CD4-positive, alpha-beta T cell (primary cell): ENCODE data around the gene ADAM10. TPM values are rescaled to one million over a fixed set of nuclear protein-coding genes. Genes with fewer than 3 reads are reported as not detected.

Source experiments
- ATAC-seq: fragments of 200-7000 bp; cut with Tn5 transposase; one replicate; pipeline ENCODE4 v1.10.0; 2022; ENCODE audit warnings: mild to moderate bottlenecking; ENCODE audit not compliant: poor library complexity
- CTCF ChIA-PET: fragments of 350-600 bp; sonication (Branson Sonifier 250); formaldehyde crosslinking; loops from one replicate; lab custom pipeline; 2021; ENCODE audit warnings: antibody characterized with exemption, inconsistent platforms; lab: Charles Lee
- POLR2A ChIA-PET: fragments of 350-600 bp; sonication (Branson Sonifier 250); formaldehyde crosslinking; loops from one replicate; lab custom pipeline; 2021; ENCODE audit warnings: antibody characterized with exemption, inconsistent platforms; lab: Charles Lee
- DNase-seq, 14 experiments: peaks; one replicate each; pipeline ENCODE4 v3.0.0-alpha.2; 2013 to 2020; ENCODE audit warnings: mixed read lengths in 2 of 14
- H3K27ac ChIP-seq, 2 donors: one replicate each; pipeline versions ENCODE4 v1.5.1 to v1.7.0; 2013; ENCODE audit warnings: low read length in 2 of 2, low read depth in 1 of 2, mild to moderate bottlenecking in 1 of 2
- H3K27me3 ChIP-seq, 2 experiments: 1 replicate in 1 of 2; 2 replicates in 1 of 2; pipeline versions ENCODE4 v1.6.1 to v1.7.0; 2013; ENCODE audit warnings: low read length in 2 of 2, control low read depth in 1 of 2, mild to moderate bottlenecking in 1 of 2, moderate library complexity in 1 of 2; ENCODE audit not compliant: insufficient read depth in 2 of 2, control insufficient read depth in 1 of 2
- H3K36me3 ChIP-seq: one replicate; pipeline ENCODE4 v1.6.1; 2013; ENCODE audit warnings: low read length, control low read depth; ENCODE audit not compliant: insufficient read depth
- H3K4me1 ChIP-seq: one replicate; pipeline ENCODE4 v1.6.1; 2013; ENCODE audit warnings: low read length, control low read depth; ENCODE audit not compliant: insufficient read depth
- H3K4me3 ChIP-seq: one replicate; pipeline ENCODE4 v1.5.1; 2013; ENCODE audit warnings: mild to moderate bottlenecking, low read length, moderate library complexity
- H3K9me3 ChIP-seq, 2 experiments: 1 replicate in 1 of 2; 2 replicates in 1 of 2; pipeline versions ENCODE4 v1.6.1 to v1.7.0; 2013; ENCODE audit warnings: low read length in 2 of 2, mild to moderate bottlenecking in 2 of 2, control low read depth in 1 of 2, moderate library complexity in 1 of 2; ENCODE audit not compliant: control insufficient read depth in 1 of 2, insufficient read depth in 1 of 2
- H3K27ac Mint-ChIP-seq: one replicate; pipeline ENCODE4 v1.8.0; 2020; ENCODE audit warnings: mixed read lengths
- H3K27me3 Mint-ChIP-seq: one replicate; pipeline ENCODE4 v1.8.0; 2021; ENCODE audit warnings: mixed read lengths
- H3K36me3 Mint-ChIP-seq: one replicate; pipeline ENCODE4 v1.8.0; 2021; ENCODE audit warnings: low read depth, mixed read lengths
- H3K4me1 Mint-ChIP-seq: one replicate; pipeline ENCODE4 v1.8.0; 2021; ENCODE audit warnings: low read depth, mixed read lengths
- H3K4me3 Mint-ChIP-seq: one replicate; pipeline ENCODE4 v1.8.0; 2020; ENCODE audit warnings: mild to moderate bottlenecking, mixed read lengths
- H3K9me3 Mint-ChIP-seq: one replicate; pipeline ENCODE4 v1.8.0; 2020; ENCODE audit warnings: mixed read lengths
- intact Hi-C, 2 experiments: fragments of 100-400 bp; cut with DNase I in 1 of 2; cut with micrococcal nuclease in 1 of 2; formaldehyde crosslinking; loops; one replicate each; pipeline versions ENCODE4 v1.15.1 to v1.9.0; 2023 to 2025; cut with DNase I, micrococcal nuclease
- total RNA-seq, 174 experiments: library from RNA in 2 of 174; stranded (reverse) in 2 of 174; gene quantifications; one replicate each; pipeline ENCODE4 v1.2.3 and lab custom pipeline; 2021 to 2026
- TF ChIP-seq, protein P1 (sequence below): fragments of 200-600 bp; IDR thresholded peaks from one replicate; pipeline ENCODE4 v1.8.0; 2022; ENCODE audit warnings: antibody characterized with exemption, mild to moderate bottlenecking

ADAM10 gene
- total RNA-seq, 2 experiments from 2014 or later, result 70.5 to 80.4 TPM

DNA sequence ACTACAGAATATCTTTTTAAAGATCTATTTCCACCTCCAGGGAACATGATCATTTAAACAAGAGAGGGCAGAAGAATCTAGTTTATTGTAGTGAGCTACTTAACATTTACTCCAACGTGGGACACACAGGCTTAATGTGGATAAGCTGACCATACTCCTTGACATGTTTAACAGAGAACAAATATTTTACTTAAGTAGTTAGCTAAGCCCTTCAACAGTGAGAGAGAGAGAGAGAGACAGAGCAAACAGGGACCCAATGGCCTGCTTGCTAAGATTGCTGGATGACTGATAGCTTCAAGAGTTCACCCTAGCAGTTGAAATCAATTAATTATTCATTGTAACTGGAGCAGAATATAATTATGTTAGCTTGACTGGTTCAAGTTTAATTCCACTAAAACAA is 158.6 kb downstream of the ADAM10 start:
- intact Hi-C loops, result no loop called here
- POLR2A ChIA-PET, result interaction anchor here (0.7 kb wide), 1 partner anchor 159 kb away, joined by 3 read pairs; the partner anchor contains the start of gene ADAM10

GRCh38 chr15:58590236-58590635 is 159.3 kb downstream of the ADAM10 start:
- TF ChIP-seq, protein P1, sequence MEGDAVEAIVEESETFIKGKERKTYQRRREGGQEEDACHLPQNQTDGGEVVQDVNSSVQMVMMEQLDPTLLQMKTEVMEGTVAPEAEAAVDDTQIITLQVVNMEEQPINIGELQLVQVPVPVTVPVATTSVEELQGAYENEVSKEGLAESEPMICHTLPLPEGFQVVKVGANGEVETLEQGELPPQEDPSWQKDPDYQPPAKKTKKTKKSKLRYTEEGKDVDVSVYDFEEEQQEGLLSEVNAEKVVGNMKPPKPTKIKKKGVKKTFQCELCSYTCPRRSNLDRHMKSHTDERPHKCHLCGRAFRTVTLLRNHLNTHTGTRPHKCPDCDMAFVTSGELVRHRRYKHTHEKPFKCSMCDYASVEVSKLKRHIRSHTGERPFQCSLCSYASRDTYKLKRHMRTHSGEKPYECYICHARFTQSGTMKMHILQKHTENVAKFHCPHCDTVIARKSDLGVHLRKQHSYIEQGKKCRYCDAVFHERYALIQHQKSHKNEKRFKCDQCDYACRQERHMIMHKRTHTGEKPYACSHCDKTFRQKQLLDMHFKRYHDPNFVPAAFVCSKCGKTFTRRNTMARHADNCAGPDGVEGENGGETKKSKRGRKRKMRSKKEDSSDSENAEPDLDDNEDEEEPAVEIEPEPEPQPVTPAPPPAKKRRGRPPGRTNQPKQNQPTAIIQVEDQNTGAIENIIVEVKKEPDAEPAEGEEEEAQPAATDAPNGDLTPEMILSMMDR, result no peak
- Histone ChIP-seq H3K4me1 (no peaks in the 10 kb centered on the region), H3K4me3 (no peak overlapping the region), H3K27me3 (no peaks in the 10 kb centered on the region), H3K27ac (no peak overlapping the region), H3K9me3 (no peaks in the 10 kb centered on the region), H3K36me3 (no peaks in the 10 kb centered on the region)
- POLR2A ChIA-PET, result no interaction called here
- H3K27me3 Mint-ChIP-seq, result no peaks in the 10 kb centered on the region
- CTCF ChIA-PET, result no interaction called here
- peak overlapping the region; percentile 4 for H3K27ac Mint-ChIP-seq
- intact Hi-C loops, result no loop called here
- peaks cover 16% of the 10 kb centered on the region for H3K36me3 Mint-ChIP-seq
- no peaks in the 10 kb centered on the region for H3K9me3 Mint-ChIP-seq
- H3K4me3 Mint-ChIP-seq, result no peak overlapping the region
- ATAC-seq, result no peak
- peaks cover 13% of the 10 kb centered on the region for H3K4me1 Mint-ChIP-seq
- DNase-seq, result no peak

More for the DNA sequence above, 158.6 kb downstream of the ADAM10 start:
- peaks cover 6% of the 10 kb centered on the region for H3K36me3 ChIP-seq
- Mint-ChIP-seq H3K36me3 (peaks cover 22% of the 10 kb centered on the region), H3K27me3 (no peaks in the 10 kb centered on the region), H3K4me1 (peaks cover 6% of the 10 kb centered on the region), H3K9me3 (no peaks in the 10 kb centered on the region), H3K4me3 (no peak overlapping the region), H3K27ac (peak overlapping the region; percentile 28)
- no peak overlapping the region for H3K4me3 ChIP-seq
- TF ChIP-seq, protein P1, result no peak
- H3K27me3 ChIP-seq, result no peaks in the 10 kb centered on the region
- CTCF ChIA-PET, result no interaction called here
- no peaks in the 10 kb centered on the region for H3K4me1 ChIP-seq
- no peak for DNase-seq
- ATAC-seq, result no peak
- no peaks in the 10 kb centered on the region for H3K9me3 ChIP-seq
- H3K27ac ChIP-seq, result no peak overlapping the region

GRCh38 chr15:58589047-58589446 is 160.5 kb downstream of the ADAM10 start:
- no peak for ATAC-seq
- H3K4me3 ChIP-seq, result no peak overlapping the region
- Mint-ChIP-seq H3K4me1 (peaks cover 21% of the 10 kb centered on the region), H3K9me3 (no peaks in the 10 kb centered on the region), H3K27ac (no peak overlapping the region), H3K4me3 (no peak overlapping the region), H3K27me3 (no peaks in the 10 kb centered on the region), H3K36me3 (peaks cover 7% of the 10 kb centered on the region)
- TF ChIP-seq, protein P1, result no peak
- intact Hi-C loops, result no loop called here
- ChIA-PET POLR2A (no interaction called here), CTCF (no interaction called here)
- no peak for DNase-seq
- no peaks in the 10 kb centered on the region for H3K27me3 ChIP-seq
- H3K27ac ChIP-seq, result no peak overlapping the region
- H3K4me1 ChIP-seq, result peaks cover 5% of the 10 kb centered on the region
- H3K36me3 ChIP-seq, result no peaks in the 10 kb centered on the region
- H3K9me3 ChIP-seq, result no peaks in the 10 kb centered on the region
